Duodenal mucosa (tissue), 2 donors: ENCODE measurements around the gene PRRC2A.
A peak's percentile ranks its signal among the peaks of the same experiment; 100 is the strongest.

Experiments
- H3K27ac ChIP-seq: one replicate; pipeline ENCODE4 v1.7.0; 2013; ENCODE audit warnings: low read depth, low read length
- H3K27me3 ChIP-seq, 2 donors: one replicate each; pipeline ENCODE4 v1.7.0; 2013; ENCODE audit warnings: low read length in 2 of 2, control low read depth in 1 of 2; ENCODE audit not compliant: insufficient read depth in 2 of 2, control insufficient read depth in 1 of 2
- H3K36me3 ChIP-seq, 2 donors: one replicate each; pipeline ENCODE4 v1.7.0; 2013; ENCODE audit warnings: low read length in 2 of 2, control low read depth in 1 of 2; ENCODE audit not compliant: insufficient read depth in 2 of 2, control insufficient read depth in 1 of 2
- H3K4me1 ChIP-seq, 2 donors: one replicate each; pipeline ENCODE4 v1.7.0; 2013; ENCODE audit warnings: low read length in 2 of 2, control low read depth in 1 of 2; ENCODE audit not compliant: insufficient read depth in 2 of 2, control insufficient read depth in 1 of 2
- H3K4me3 ChIP-seq, 2 donors: one replicate each; pipeline ENCODE4 v1.7.0; 2013; ENCODE audit warnings: low read length in 2 of 2, low read depth in 1 of 2
- H3K9ac ChIP-seq, 2 donors: one replicate each; pipeline ENCODE4 v1.7.0; 2013; ENCODE audit warnings: low read length in 2 of 2, low read depth in 1 of 2
- H3K9me3 ChIP-seq, 2 donors: one replicate each; pipeline ENCODE4 v1.7.0; 2013; ENCODE audit warnings: low read length in 2 of 2, control low read depth in 1 of 2; ENCODE audit not compliant: control insufficient read depth in 1 of 2

PRRC2A gene

DNA sequence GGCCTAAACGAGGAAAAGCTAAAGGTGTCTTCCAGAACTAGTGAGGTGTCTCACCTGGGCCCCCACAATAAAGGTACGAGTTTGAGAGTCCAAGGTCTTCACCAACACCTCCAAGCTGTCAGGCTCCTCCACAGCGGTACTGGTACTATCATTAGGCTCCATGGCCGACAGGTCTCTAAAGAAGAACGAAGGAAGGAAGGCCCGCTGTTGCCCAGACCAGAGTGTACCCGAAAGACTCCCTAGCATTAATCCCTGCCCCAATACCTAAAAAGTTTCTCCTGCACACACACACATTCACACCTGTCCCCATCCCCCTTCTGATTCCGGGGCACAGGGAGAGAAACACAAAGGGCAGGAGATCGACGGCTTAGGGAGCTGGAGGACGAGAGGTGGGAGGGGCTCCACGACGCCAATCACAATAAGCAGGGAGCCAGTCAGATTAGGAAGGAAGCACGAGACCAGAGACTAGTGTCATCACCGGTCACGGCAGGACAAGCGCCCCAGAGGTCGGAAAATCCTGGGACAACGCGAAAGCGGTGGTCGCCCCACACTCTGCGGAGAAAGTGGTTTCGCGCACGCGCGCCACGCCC lies 31.2 kb downstream of the PRRC2A start:
- Histone ChIP-seq H3K27ac (peak overlapping the region; percentile 100), H3K4me3 (peak overlapping the region; percentile 77 to 96), H3K9me3 (no peaks in the 10 kb centered on the region), H3K27me3 (no peaks in the 10 kb centered on the region), H3K9ac (peak overlapping the region; percentile 89 to 92), H3K36me3 (peaks cover 21 to 43% of the 10 kb centered on the region in 2 donors), H3K4me1 (peaks cover 25 to 31% of the 10 kb centered on the region in 2 donors)

GRCh38 chr6:31652925-31653724 lies 32.6 kb downstream of the PRRC2A start:
- H3K9ac ChIP-seq, result peak overlapping the region; percentile 89 to 92
- peaks cover 35 to 36% of the 10 kb centered on the region in 2 donors for H3K4me1 ChIP-seq
- H3K27ac ChIP-seq, result peak overlapping the region; percentile 100
- H3K27me3 ChIP-seq, result no peaks in the 10 kb centered on the region
- H3K9me3 ChIP-seq, result no peaks in the 10 kb centered on the region
- peaks cover 22 to 39% of the 10 kb centered on the region in 2 donors for H3K36me3 ChIP-seq
- peak overlapping the region; percentile 77 to 96 for H3K4me3 ChIP-seq

DNA sequence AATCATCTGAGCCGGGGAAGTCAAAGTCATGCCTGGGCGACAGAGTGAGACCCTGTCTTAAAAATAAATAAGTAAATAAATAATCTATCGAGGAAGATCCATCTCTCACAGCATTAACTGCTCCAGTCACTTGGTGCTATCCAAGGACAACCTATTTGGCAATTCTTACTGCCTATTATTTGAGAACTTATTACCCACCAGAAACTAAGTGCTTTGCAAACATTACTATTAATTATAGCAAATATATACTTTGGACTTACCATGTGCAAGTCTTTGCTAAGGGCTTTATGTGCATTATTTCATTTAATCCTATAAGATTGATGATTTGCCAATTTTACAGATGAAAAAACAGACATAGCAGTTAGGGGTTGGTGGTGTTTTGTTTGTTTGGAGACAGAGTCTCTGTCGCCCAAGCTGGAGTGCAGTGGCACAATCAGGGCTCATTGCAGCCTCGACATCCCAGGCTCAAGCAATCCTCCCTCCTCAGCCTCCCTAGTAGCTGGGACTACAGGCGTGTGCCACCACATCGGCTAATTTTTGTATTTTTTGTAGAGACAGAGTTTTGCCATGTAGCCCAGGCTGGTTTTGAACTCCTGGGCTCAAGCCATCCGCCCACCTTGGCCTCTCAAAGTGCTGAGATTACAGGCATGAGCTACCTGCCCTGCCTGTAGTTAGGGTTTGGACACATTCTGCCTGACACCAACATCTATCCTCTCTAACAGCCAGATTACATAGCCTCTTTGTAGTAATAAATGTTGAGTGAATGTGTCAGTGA lies 34.2 kb downstream of the PRRC2A start:
- H3K36me3 ChIP-seq, result peaks cover 8 to 25% of the 10 kb centered on the region in 2 donors
- no peak overlapping the region for H3K9ac ChIP-seq
- no peak overlapping the region for H3K27ac ChIP-seq
- peak overlapping the region in 1 of 2 donors; percentile 36 for H3K4me3 ChIP-seq
- no peaks in the 10 kb centered on the region for H3K27me3 ChIP-seq
- H3K9me3 ChIP-seq, result no peaks in the 10 kb centered on the region
- H3K4me1 ChIP-seq, result peaks cover 51% of the 10 kb centered on the region in 2 donors

DNA sequence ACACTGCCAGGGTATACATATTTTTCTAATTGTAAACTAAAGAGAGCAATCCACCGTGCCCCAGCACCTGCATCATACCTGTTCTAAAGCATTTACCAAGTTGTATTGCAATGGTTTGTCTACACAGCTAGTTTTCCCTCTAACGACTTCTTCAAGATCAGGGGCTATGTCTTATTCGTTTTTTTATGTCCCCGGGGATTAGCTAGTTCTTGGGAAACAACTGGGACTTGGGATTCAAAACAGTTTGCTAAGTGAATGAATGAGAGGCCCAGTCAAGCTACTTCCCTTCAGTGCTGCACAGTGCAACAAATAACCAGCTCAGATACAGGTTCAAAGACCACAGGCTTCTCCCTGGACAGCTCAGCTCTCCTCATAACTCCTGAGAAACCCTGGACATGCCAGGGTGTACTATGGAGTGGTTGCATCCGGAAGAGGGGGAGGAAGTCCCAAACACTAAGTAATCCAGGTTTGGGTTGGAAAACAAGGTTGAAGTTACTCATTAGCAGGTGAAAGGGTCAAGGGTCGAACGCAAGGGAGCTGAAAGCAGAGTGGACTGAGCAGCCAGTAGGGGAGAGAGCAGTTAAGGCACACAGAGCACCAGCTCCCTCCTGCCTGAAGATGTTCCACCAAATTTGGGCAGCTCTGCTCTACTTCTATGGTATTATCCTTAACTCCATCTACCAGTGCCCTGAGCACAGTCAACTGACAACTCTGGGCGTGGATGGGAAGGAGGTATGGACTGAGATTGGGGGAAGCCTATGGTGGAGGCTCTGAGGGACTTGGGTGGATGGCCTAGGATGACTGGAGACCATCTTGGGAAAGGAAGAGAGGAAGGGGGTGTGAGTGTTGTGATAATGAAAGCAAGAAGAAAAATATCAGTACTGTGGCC lies 35.1 kb downstream of the PRRC2A start, which contains the start of gene APOM:
Gene APOM (plus strand): TSS at position 546 of the 889 bp plus-strand sequence. CDS start 73 bp downstream, at position 619.
- Histone ChIP-seq H3K9me3 (no peaks in the 10 kb centered on the region), H3K9ac (peak within 1 kb of the TSS in 1 of 2 donors; percentile 4), H3K4me1 (peaks cover 50 to 55% of the 10 kb centered on the region in 2 donors), H3K27me3 (no peaks in the 10 kb centered on the region), H3K36me3 (peaks cover 8 to 23% of the 10 kb centered on the region in 2 donors), H3K27ac (no peak within 1 kb of the TSS), H3K4me3 (peak within 1 kb of the TSS; percentile 13 to 36)

DNA sequence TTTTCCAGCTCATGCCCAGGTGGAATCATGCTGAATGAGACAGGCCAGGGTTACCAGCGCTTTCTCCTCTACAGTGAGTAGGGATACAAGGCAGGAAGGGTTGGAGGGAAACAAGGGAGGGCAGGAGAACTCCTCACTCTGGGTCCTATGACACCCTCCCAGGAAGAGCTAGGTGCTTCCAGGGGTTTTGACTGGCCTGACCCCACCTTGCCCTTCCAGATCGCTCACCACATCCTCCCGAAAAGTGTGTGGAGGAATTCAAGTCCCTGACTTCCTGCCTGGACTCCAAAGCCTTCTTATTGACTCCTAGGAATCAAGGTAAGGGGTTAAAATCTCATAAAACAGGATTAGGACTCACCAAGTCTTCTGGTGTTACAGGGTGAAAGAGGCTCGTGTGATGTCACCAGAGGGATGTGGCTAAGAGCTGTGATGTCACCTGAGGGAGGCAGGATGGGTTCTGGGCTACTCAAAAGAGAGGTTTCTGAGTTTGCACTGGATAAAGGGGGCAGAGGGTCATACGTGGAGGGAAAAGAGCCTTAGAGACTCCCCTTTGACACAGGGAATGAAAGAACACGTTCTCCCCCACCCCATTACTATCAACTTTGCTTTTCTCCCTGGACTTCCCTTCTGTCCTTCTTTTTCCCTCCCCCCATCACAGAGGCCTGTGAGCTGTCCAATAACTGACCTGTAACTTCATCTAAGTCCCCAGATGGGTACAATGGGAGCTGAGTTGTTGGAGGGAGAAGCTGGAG lies 37.1 kb downstream of the PRRC2A start:
- no peaks in the 10 kb centered on the region for H3K9me3 ChIP-seq
- H3K4me1 ChIP-seq, result peaks cover 60 to 62% of the 10 kb centered on the region in 2 donors
- H3K27ac ChIP-seq, result no peak overlapping the region
- H3K27me3 ChIP-seq, result no peaks in the 10 kb centered on the region
- peaks cover 12 to 26% of the 10 kb centered on the region in 2 donors for H3K36me3 ChIP-seq
- no peak overlapping the region for H3K9ac ChIP-seq
- no peak overlapping the region for H3K4me3 ChIP-seq

DNA sequence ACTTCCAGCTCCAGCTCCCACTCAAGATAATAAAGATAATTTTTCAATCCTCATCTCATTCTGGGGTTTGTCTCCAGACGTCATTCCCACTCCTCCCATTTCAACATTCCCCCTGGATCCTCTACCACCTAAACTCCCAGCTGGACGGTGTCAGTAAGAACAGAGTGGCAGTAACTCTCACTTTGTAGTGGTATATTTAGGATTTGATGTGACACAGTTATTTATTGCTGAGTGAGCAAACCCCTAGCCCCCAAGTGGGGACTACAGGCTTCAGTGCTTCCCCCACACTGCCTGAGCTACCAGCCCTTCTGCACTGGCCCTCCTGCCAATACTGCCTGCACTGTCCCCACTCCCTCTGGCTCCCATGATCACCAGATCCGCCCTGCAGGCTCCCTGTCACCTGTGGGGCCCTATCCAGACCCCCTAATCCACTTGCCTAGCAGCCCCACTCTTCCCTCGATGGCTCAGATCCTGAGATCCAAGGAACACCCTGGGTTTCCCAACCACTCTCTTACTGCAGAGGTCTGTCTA lies 37.7 kb downstream of the PRRC2A start:
- Histone ChIP-seq H3K4me3 (peak overlapping the region; percentile 30 to 88), H3K4me1 (peaks cover 64 to 68% of the 10 kb centered on the region in 2 donors), H3K27me3 (no peaks in the 10 kb centered on the region), H3K9me3 (no peaks in the 10 kb centered on the region), H3K27ac (no peak overlapping the region), H3K36me3 (peaks cover 12 to 26% of the 10 kb centered on the region in 2 donors), H3K9ac (peak overlapping the region in 1 of 2 donors; percentile 40)

- Histone ChIP-seq H3K4me3 (peak overlapping the region; percentile 88 to 97), H3K9ac (peak overlapping the region; percentile 83 to 96), H3K27ac (no peak overlapping the region), H3K36me3 (peaks cover 12 to 26% of the 10 kb centered on the region in 2 donors), H3K4me1 (peaks cover 69 to 77% of the 10 kb centered on the region in 2 donors), H3K9me3 (no peaks in the 10 kb centered on the region), H3K27me3 (no peaks in the 10 kb centered on the region)
These were observed 38.6 kb downstream of the PRRC2A start for GRCh38 chr6:31658983-31659648.

DNA sequence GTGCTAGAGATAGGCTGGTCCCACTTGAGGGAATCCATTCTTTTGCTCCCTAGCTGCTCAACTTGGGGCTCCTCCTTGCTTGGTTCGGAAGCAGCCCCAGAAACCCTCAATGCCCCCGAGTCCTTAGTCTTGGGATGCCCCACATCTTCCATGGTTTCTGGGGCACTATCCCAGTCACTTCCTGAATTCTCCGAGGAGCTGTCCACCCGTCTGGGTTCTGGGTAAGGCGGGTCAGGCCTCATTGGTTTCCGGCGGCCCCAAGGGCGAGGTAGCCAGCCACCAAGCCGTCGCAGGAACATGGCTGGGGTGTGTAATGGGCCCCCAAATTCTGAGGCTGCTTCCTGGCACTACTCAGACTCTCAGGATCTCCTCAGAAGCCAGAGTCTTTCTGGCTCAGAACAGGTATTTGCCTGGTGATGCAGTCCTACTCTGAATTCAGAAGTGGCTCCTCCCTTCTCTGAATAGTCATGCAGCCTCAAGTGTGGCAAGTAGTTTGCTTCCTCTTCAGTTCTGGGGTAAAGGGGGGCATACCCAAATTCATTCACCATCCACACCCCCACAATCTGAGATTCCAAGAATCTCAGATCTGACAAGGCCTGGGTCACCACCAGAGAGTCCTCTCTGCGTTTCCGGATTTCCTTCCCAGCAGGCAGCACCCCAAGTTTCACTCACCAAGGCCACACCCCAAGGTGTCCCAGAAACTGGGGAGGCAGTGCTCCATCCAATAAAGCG lies 39.3 kb downstream of the PRRC2A start:
- H3K36me3 ChIP-seq, result peaks cover 12 to 26% of the 10 kb centered on the region in 2 donors
- H3K9me3 ChIP-seq, result no peaks in the 10 kb centered on the region
- peak overlapping the region; percentile 88 to 97 for H3K4me3 ChIP-seq
- H3K27ac ChIP-seq, result peak overlapping the region; percentile 86
- H3K27me3 ChIP-seq, result no peaks in the 10 kb centered on the region
- peak overlapping the region; percentile 83 to 96 for H3K9ac ChIP-seq
- H3K4me1 ChIP-seq, result peaks cover 71 to 79% of the 10 kb centered on the region in 2 donors
